ENCODE results near the gene ZNF423.

DNA sequence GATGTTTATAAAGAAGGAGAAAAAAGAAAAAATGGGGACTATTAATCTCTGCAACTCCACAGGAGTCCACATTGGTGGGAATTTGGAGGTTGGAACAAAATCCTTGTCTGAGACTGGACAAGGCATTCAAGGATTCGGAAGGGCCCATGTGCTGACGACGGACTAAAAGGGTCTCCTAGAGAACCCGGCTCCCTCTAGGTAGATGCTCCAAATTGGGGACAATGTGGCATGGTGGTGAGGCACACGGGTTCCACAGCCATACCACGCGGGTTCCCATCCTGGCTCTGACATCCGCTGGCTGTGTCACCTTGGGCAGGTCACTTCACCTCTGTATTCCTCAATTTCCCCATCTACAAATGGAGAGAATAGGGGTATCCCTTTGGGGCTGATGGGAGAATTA lies 254.9 kb downstream of the ZNF423 start:
- no peak for TF ChIP-seq POLR2A (IDR thresholded peaks at IDR 0.05)
- no peak for TF ChIP-seq EP300 (IDR thresholded peaks at IDR 0.05)
